Upper lobe of left lung (tissue), 6 donors: ENCODE results near the gene UPP1. TPM values are rescaled to one million over a fixed set of nuclear protein-coding genes. Genes with fewer than 3 reads are reported as not detected.
A peak's percentile ranks its signal among the peaks of the same experiment; 100 is the strongest.

Source experiments
- ATAC-seq, 2 donors: fragments of 200-7000 bp; cut with Tn5 transposase; one replicate each; pipeline ENCODE4 v1.9.1; 2022; ENCODE audit warnings: mild to moderate bottlenecking in 2 of 2, moderate library complexity in 2 of 2; ENCODE audit not compliant: low FRiP score in 2 of 2
- DNase-seq, 2 donors: peaks; one replicate each; pipeline ENCODE4 v3.0.0-alpha.2; 2019 to 2020
- H3K27ac ChIP-seq, 4 donors: fragments of 200-600 bp; sonication (generic); one replicate each; pipeline ENCODE4 v1.5.1; 2016 to 2019
- H3K27me3 ChIP-seq, 4 donors: fragments of 200-600 bp; sonication (generic); one replicate each; pipeline ENCODE4 v1.5.1; 2017 to 2019
- H3K36me3 ChIP-seq, 4 donors: fragments of 200-600 bp; sonication (generic); one replicate each; pipeline ENCODE4 v1.5.1; 2016 to 2019
- H3K4me1 ChIP-seq, 4 donors: fragments of 200-600 bp; sonication (generic); one replicate each; pipeline ENCODE4 v1.5.1; 2018 to 2019
- H3K4me3 ChIP-seq, 4 donors: fragments of 200-600 bp; sonication (generic); one replicate each; pipeline ENCODE4 v1.5.1; 2017 to 2019; ENCODE audit warnings: mild to moderate bottlenecking in 2 of 4, moderate library complexity in 1 of 4
- H3K9me3 ChIP-seq, 4 donors: fragments of 200-600 bp; sonication (generic); one replicate each; pipeline ENCODE4 v1.5.1; 2018 to 2019
- CTCF ChIP-seq, 6 experiments: fragments of 450-650 bp in 4 of 6; fragments of 200-600 bp in 2 of 6; sonication (generic) in 2 of 6; IDR thresholded peaks; one replicate each; pipeline ENCODE4 v1.5.1; 2016 to 2019; ENCODE audit warnings: antibody characterized with exemption in 6 of 6
- EP300 ChIP-seq, 4 donors: sonication (generic); formaldehyde crosslinking; IDR thresholded peaks; one replicate each; pipeline ENCODE4 v1.5.1; 2017; ENCODE audit warnings: antibody characterized with exemption in 4 of 4, control low read depth in 2 of 4
- POLR2A ChIP-seq, 4 donors: fragments of 450-650 bp; IDR thresholded peaks; one replicate each; pipeline ENCODE4 v1.5.1; 2016 to 2017; ENCODE audit warnings: antibody characterized with exemption in 4 of 4, mild to moderate bottlenecking in 2 of 4
- POLR2AphosphoS5 ChIP-seq, 2 donors: sonication (generic); formaldehyde crosslinking; IDR thresholded peaks; one replicate each; pipeline ENCODE4 v1.5.1; 2017; ENCODE audit warnings: antibody characterized with exemption in 2 of 2
- WGBS, 2 donors: methylation state at CpG; one replicate each; pipeline ENCODE4 v1.1.5; 2017 to 2018; 5-methylcytosine and 5-hydroxymethylcytosine counted together
- total RNA-seq, 6 donors: library from RNA; depleted of rRNA in 4 of 6; stranded (reverse); fragments of >200 nt in 4 of 6; gene quantifications; one replicate each; pipeline versions ENCODE4 v1.1.0 to v1.2.1, GENCODE V29; 2016 to 2021
- donor health status: DM: no; HTN: no; CAD: no; lungs with moderate emphysema.
- donor health status: DM: no; HTN: yes; CAD: no; lungs with severe emphysema.

UPP1 gene
- total RNA-seq, 6 donors from 2014 or later = 30.6 to 107 (median 72.0) TPM

- peak overlapping the region; percentile 94 to 98 (median 98) for H3K27ac ChIP-seq
- 40 to 58% methylated on average over 14 to 28 of the region's 28 CpGs for WGBS, 2 donors
These were observed 1.2 kb downstream of the UPP1 start for GRCh38 chr7:48090095-48090805.

DNA sequence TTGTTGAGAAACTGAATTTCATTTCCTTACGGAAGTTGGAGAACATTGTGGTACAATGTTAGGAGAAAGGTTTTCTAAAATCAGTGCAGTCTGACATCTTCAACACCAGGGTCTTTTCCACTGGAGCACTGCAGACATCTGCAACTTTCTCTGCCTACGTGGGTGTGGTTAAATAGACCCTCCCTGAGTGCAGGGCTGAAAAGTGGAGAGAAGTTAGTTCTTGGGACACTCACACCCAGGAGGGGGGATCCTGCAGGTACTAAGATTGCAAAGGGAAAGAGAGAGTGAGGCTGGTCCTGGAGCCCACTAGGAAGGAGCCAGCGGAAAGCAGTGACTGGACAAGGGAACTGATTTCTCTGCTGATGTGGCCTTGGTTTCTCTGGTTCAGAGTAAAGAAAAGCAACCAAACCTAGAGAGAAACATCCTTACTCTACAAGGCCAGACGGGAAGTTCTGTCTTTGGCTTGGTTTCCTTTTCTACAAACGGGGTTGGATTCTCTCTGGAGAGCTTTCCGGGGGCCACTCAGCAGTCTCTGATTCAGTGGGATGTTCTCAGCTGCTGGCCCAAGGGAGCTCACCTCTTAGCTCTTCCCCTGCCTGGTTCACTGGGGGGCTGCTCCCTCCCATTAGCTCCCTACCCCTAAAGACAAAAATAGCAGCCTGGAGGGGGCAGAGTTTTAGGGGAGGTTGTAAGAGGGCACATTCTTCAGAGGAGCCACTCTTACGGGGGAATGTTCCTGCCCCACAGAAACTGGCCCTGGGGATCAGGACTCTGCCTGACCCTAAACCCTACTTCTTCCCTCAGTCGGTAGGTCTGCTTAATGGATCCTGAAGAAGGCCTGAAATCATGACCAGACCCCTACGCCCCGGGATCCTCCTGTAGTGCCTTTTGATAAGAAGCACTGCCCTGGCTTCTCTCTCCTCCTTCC, 2.7 kb downstream of the UPP1 start:
- Histone ChIP-seq H3K4me3 (peak overlapping the region in 1 of 4 donors; percentile 98), H3K27me3 (no peaks in the 10 kb centered on the region), H3K9me3 (no peaks in the 10 kb centered on the region), H3K27ac (peak overlapping the region in 2 of 4 donors; percentile 25 to 40), H3K4me1 (peaks cover 39 to 55% (median 47%) of the 10 kb centered on the region in 4 donors), H3K36me3 (peaks cover 0 to 57% (median 28%) of the 10 kb centered on the region in 4 donors)
- ATAC-seq = no peak
- TF ChIP-seq POLR2AphosphoS5 (IDR thresholded peaks at IDR 0.05) (no peak), POLR2A (IDR thresholded peaks at IDR 0.05) (no peak), CTCF (IDR thresholded peaks at IDR 0.05) (no peak), EP300 (IDR thresholded peaks at IDR 0.05) (no peak)
- DNase-seq = no peak
- WGBS, 2 donors = 80 to 83% methylated on average over 10 of the region's 10 CpGs

More at GRCh38 chr7:48090095-48090805, 1.2 kb downstream of the UPP1 start:
- H3K36me3 ChIP-seq = peaks cover 0 to 47% (median 25%) of the 10 kb centered on the region in 4 donors
- H3K9me3 ChIP-seq = no peaks in the 10 kb centered on the region
- DNase-seq (peak; percentile 58 to 86), ATAC-seq (no peak)
- H3K4me1 ChIP-seq = peaks cover 34 to 62% (median 46%) of the 10 kb centered on the region in 4 donors
- no peaks in the 10 kb centered on the region for H3K27me3 ChIP-seq
- peak overlapping the region; percentile 88 to 98 (median 95) for H3K4me3 ChIP-seq
- TF ChIP-seq CTCF (IDR thresholded peaks at IDR 0.05) = no peak
- no peak for TF ChIP-seq EP300 (IDR thresholded peaks at IDR 0.05)
- peak; percentile 32 to 38 for TF ChIP-seq POLR2AphosphoS5 (IDR thresholded peaks at IDR 0.05)
- TF ChIP-seq POLR2A (IDR thresholded peaks at IDR 0.05) = peak in 1 of 4 donors; percentile 31

DNA sequence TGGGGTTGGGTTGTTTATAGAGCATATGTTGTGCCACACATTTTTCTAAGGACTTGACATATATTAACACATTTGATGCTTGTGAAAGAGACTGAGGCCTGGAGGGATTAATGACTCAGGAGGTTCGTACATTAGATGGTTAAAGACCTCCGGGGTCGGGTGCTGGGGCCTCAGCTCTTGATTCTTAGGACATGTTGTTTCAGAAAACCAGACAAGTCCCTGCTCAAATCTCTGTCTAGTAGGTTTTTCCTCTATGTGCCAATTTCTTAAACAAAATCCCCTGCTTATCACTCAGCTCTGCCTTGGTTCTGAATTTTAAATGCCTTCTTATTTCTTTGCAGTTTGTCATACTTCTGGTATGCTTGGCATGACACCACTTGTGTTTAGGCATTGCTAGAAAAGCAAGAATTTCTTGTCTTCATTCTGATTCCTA, 5.8 kb downstream of the UPP1 start:
- Histone ChIP-seq H3K36me3 (peaks cover 0 to 81% (median 35%) of the 10 kb centered on the region in 4 donors), H3K4me1 (peaks cover 27 to 54% (median 35%) of the 10 kb centered on the region in 4 donors), H3K4me3 (no peak overlapping the region), H3K27ac (peak overlapping the region; percentile 5 to 86 (median 81)), H3K27me3 (no peaks in the 10 kb centered on the region), H3K9me3 (no peaks in the 10 kb centered on the region)
- ATAC-seq (no peak), DNase-seq (no peak)
- WGBS, 2 donors = 74 to 84% methylated on average over 3 of the region's 3 CpGs
- TF ChIP-seq CTCF (IDR thresholded peaks at IDR 0.05) (no peak), EP300 (IDR thresholded peaks at IDR 0.05) (no peak), POLR2A (IDR thresholded peaks at IDR 0.05) (no peak), POLR2AphosphoS5 (IDR thresholded peaks at IDR 0.05) (no peak)

DNA sequence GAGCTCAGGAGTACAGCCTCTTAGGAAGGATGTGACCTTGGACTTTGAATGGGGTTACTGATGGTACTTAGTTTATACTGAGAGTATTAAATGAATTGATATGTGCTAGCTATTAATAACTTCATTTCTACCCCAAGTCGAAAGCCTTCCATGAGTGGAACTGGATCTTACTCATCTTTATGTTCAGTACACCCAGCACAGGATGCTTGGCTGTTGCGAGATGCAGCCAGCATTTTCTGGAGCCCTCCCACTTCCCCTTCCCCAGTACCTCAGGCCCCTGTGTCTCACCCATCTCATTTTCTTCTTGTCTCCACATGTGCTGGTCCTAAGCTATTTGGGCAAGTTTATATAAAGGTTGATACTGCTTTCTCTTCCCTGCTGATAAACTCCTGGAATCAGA, 7.2 kb downstream of the UPP1 start:
- Histone ChIP-seq H3K27ac (peak overlapping the region; percentile 69 to 86 (median 81)), H3K36me3 (peaks cover 0 to 87% (median 39%) of the 10 kb centered on the region in 4 donors), H3K4me3 (no peak overlapping the region), H3K4me1 (peaks cover 19 to 43% (median 26%) of the 10 kb centered on the region in 4 donors), H3K27me3 (no peaks in the 10 kb centered on the region), H3K9me3 (no peaks in the 10 kb centered on the region)
- TF ChIP-seq POLR2A (IDR thresholded peaks at IDR 0.05) (no peak), POLR2AphosphoS5 (IDR thresholded peaks at IDR 0.05) (peak in 1 of 2 donors; percentile 9), CTCF (IDR thresholded peaks at IDR 0.05) (no peak)
- DNase-seq (peak in 1 of 2 donors; percentile 72), ATAC-seq (peak; percentile 48 to 63)
- WGBS, 2 donors = 63 to 66% methylated on average over 2 of the region's 2 CpGs
